SKM-1 treated with dmso at 0.1 percent for 144 hours (cell line): ENCODE data around the gene PLD4.
"Not testable (repeated sequence)": the region's sequence is repeated elsewhere in the genome, so short reads cannot be mapped to it uniquely, and the experiment has no call there.

Source experiments
- DNase-seq: peaks from one replicate; lab custom pipeline; 2025; ENCODE audit not compliant: unreplicated experiment; lab: John Stamatoyannopoulos, UW

The PLD4 gene

DNA sequence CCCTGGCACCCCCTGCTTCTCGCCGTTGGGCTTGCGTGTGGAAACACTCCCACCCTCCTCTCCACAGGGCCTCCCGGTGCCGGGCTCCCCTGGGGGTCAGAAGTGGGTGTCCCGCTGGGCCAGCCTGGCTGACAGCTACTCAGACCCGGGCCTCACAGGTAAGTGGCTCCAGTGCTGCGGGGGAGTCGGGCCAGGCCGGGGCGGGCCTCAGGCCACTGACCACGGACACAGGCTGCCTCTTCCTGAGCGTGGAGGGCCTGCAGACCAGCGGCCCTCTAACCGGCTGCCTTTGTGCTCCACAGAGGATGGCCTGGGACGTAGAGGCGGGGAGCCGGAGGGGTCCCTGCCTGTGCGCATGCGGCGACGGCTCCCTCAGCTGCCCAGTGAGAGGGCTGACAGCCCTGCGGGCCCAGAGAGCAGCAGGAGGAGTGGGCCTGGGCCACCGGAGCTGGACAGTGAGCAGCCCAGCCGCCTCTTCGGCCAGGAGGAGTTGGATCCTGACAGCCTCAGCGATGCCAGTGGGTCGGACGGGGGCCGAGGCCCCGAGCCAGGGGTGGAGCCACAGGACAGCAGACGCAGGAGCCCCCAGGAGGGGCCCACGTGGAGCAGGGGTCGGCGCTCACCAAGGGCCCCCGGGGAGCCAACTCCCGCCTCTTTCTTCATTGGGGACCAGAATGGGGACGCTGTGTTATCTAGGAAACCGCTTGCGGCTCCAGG lies 38.5 kb upstream of the PLD4 start:
- DNase-seq: no peak

DNA sequence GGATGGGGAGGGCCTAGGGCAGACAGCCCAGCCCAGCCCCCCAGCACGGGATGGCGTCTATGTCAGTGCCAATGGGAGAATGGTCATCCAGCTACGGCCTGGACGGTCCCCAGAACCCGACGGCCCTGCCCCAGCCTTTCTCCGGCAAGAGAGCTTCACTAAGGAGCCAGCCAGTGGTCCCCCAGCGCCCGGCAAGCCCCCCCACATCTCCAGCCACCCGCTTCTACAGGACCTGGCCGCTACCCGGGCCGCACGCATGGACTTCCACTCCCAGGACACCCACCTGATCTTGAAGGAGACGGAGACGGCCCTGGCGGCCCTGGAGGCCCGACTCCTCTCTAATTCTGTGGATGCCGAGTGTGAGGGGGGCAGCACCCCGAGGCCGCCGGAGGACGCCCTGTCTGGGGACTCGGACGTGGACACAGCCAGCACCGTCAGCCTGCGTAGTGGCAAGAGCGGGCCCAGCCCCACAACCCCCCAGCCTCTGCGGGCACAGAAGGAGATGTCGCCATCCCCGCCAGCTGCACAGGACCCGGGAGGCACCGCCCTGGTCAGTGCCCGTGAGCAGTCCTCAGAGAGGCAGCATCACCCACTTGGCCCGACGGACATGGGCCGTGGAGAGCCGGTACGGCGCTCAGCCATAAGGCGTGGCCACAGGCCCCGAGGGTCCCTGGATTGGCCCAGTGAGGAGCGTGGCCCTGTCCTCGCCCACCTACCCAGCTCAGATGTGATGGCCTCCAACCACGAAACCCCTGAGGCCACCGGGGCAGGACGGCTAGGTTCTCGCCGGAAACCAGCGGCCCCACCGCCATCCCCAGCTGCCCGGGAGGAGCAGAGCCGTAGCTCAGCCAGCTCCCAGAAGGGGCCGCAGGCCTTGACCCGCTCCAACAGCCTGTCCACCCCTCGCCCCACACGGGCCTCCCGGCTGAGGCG lies 37.7 kb upstream of the PLD4 start:
- no peak for DNase-seq

DNA sequence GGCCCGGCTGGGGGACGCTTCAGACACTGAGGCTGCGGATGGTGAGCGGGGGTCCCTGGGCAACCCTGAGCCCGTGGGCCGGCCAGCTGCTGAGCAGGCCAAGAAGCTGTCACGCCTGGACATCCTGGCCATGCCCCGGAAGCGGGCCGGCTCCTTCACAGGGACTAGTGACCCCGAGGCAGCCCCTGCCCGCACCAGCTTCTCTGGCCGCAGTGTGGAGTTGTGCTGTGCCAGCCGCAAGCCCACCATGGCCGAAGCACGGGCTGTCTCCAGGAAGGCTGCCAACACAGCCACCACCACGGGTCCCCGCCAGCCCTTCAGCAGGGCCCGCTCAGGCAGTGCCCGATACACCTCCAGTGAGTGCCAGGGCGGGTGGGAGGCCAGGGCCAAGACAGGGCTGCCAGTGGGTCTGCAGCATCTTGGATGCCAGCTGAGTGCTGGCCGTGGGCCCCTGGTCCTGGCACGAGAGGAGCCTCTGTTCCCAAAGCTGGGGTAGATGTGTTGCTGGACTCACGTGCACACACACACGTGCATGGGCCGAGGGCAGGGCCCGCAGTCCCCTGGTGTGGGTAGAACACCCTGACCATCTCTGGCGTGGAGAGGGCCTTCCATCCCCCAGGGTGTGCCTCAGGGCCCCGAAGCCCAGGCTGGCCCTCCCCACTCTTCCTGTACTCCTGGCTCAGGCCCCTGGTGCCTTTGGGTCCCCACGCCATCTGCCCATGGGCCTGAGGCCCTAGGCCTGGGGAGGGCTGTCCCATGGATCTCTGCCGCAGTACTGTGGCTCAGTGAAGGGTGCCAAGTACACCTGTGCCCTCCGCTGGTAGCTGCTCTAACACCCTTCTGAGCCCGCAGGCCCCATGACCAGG lies 36.8 kb upstream of the PLD4 start:
- no peak for DNase-seq

GRCh38 chr14:104888489-104889374 lies 35.9 kb upstream of the PLD4 start:
- no peak for DNase-seq

DNA sequence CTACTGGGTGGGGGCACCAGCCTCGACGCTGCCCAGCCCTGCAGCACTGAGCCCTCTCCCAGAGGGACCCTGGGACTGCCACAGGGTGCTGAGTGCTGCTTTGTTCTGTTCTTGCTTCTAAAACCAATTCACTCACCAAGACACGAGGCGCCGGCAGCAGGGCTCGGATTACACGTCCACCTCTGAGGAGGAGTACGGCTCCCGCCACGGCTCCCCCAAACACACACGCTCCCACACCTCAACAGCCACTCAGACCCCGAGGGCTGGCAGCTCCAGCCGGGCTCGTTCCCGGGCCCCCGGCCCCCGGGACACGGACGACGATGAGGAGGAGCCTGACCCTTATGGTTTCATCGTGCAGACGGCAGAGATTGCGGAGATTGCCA lies 35.3 kb upstream of the PLD4 start:
- DNase-seq: no peak

DNA sequence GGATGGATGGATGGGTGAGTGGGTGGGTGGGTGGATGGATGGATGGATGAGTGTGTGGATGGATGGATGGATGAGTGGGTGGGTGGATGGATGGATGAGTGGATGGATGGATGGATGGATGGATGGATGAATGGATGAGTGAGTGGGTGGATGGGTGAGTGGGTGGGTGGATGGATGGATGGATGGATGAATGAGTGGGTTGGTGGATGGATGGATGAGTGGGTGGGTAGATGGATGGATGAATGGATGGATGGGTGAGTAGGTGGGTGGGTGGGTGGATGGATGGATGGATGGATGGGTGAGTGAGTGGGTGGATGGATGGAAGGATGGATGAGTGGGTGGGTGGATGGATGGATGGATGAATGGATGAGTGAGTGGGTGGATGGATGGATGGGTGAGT lies 34.4 kb upstream of the PLD4 start:
- DNase-seq: not testable (repeated sequence)

DNA sequence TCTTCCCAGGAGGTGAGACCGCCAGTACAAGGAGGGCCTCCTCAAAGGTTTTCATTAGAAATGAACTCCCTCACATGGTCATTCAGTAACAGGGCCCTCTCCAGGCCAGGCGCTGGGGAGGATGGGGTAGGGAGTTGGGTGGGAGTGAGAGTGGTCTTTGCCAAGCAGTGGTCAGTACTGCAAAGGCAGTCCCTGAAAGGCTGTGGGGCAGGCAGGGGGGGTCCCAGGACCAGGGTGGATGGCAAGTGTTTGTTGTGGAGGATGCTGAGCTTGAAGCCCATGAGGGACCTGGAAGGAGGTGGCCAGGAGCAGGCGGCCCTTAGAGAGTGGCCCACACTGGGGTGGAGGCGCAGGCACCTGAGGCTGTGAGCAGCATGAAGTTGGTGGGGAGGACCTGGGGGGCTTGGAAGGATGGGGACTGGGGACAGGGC lies 33.5 kb upstream of the PLD4 start:
- DNase-seq: no peak

GRCh38 chr14:104891664-104892530 lies 32.8 kb upstream of the PLD4 start:
- DNase-seq: no peak

- DNase-seq: no peak
Observed at GRCh38 chr14:104892531-104893434, 31.9 kb upstream of the PLD4 start.

- no peak for DNase-seq
Observed at GRCh38 chr14:104893435-104894207, 31.1 kb upstream of the PLD4 start.

GRCh38 chr14:104894331-104895206 lies 30.1 kb upstream of the PLD4 start:
- DNase-seq: no peak

- no peak for DNase-seq
Observed at GRCh38 chr14:104895207-104895785, 29.4 kb upstream of the PLD4 start.

GRCh38 chr14:104895786-104896661 lies 28.7 kb upstream of the PLD4 start:
- no peak for DNase-seq

DNA sequence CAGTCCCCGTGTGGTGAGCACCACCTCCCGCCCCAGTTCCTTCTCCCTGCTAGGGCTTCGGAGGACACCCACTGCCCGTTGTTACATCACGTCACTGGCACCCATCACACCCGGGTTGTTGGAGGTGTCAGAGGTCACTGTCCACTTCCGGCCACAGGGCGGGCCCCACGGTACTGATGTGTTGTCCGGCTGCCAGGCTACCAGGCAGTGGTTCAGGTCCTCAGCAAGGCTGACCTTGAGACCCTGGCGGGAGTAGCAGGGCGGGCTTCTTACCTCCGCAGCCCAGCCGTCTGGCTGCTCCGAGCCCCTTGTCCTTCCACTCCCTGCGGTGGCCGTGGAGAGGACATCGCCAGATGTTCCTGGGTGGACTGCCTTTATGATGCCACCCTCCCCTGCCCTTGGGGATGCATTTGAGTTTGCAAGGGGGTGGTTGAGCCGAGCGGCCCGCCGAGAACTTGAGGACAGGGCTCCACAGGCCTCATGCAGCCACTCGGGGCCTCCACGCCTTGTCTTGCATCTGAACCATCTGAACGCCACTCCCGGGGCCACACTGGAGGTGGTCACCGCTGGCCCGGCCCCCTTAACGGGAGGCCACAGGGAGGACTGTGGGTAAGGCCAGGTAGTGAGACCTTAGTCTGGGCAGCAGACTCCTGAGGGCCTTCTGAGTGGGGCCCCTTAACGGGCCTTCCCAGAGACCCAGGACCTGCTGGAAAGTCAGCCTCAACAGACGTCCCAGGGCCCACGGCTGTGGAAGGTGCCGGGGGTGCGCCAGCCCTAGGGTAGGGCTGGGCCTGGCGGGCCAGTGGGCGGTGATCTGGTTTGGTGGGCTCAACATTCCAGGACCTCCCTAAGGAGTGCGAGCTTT lies 27.1 kb upstream of the PLD4 start:
- DNase-seq: no peak
